ENCODE data around the gene MASP2.
"Not testable (repeated sequence)": the region's sequence is repeated elsewhere in the genome, so short reads cannot be mapped to it uniquely, and the experiment has no call there.

- not testable (repeated sequence) for TF ChIP-seq CTCF (IDR thresholded peaks at IDR 0.05; ENCODE audit: low read depth, low read length); EZH2phosphoT487 (IDR thresholded peaks at IDR 0.05; ENCODE audit: low read depth)
Measured at GRCh38 chr1:11073398-11073797, 26.4 kb upstream of the MASP2 start.

Data from OCI-LY3 (cell line).